CD4-positive, alpha-beta T cell treated with Interleukin-12 subunit alpha and Interleukin-12 subunit beta, for 1 hour (primary cell): ENCODE results near the gene VAPA.

Experiments used
- DNase-seq: peaks from one replicate; pipeline ENCODE4 v3.0.0-alpha.2; 2020

The VAPA gene

GRCh38 chr18:9986156-9986930 lies 72.5 kb downstream of the VAPA start:
- no peak for DNase-seq

GRCh38 chr18:9987345-9987744 lies 73.5 kb downstream of the VAPA start:
- DNase-seq = no peak

GRCh38 chr18:9987931-9988330 lies 74.1 kb downstream of the VAPA start:
- DNase-seq = no peak

GRCh38 chr18:9988665-9989064 lies 74.8 kb downstream of the VAPA start:
- no peak for DNase-seq

- no peak for DNase-seq
These were observed 75.7 kb downstream of the VAPA start for GRCh38 chr18:9989481-9989880.

- DNase-seq = no peak
These were observed 77.5 kb downstream of the VAPA start for GRCh38 chr18:9991011-9992000.

- no peak for DNase-seq
These were observed 78.6 kb downstream of the VAPA start for GRCh38 chr18:9992300-9992972.

GRCh38 chr18:9992973-9993520 lies 79.2 kb downstream of the VAPA start:
- no peak for DNase-seq

GRCh38 chr18:9993521-9994025 lies 79.8 kb downstream of the VAPA start:
- DNase-seq = no peak

GRCh38 chr18:9994026-9994570 lies 80.3 kb downstream of the VAPA start:
- DNase-seq = no peak

- no peak for DNase-seq
These were observed 81.0 kb downstream of the VAPA start for GRCh38 chr18:9994701-9995235.

- no peak for DNase-seq
These were observed 81.8 kb downstream of the VAPA start for GRCh38 chr18:9995631-9996030.

GRCh38 chr18:9996094-9996493 lies 82.3 kb downstream of the VAPA start:
- no peak for DNase-seq

GRCh38 chr18:9997711-9998110 lies 83.9 kb downstream of the VAPA start:
- DNase-seq = no peak

GRCh38 chr18:9998330-9998729 lies 84.5 kb downstream of the VAPA start:
- DNase-seq = no peak

GRCh38 chr18:10002280-10002679 lies 88.5 kb downstream of the VAPA start:
- no peak for DNase-seq

- no peak for DNase-seq
These were observed 89.5 kb downstream of the VAPA start for GRCh38 chr18:10003281-10003680.

- DNase-seq = no peak
These were observed 90.0 kb downstream of the VAPA start for GRCh38 chr18:10003866-10004265.

GRCh38 chr18:10006311-10006893 lies 92.6 kb downstream of the VAPA start:
- DNase-seq = no peak

GRCh38 chr18:10008006-10008647 lies 94.3 kb downstream of the VAPA start:
- DNase-seq = no peak
